ENCODE measurements around the gene CDH5. TPM values are rescaled to one million over a fixed set of nuclear protein-coding genes. Genes with fewer than 3 reads are reported as not detected.

The CDH5 gene
- total and polyA plus RNA-seq, 2 of the 13 experiments (the other 11 are each of a cell fraction or from before 2014, with no cell fraction given) = 0.71 to 1.1 TPM

DNA sequence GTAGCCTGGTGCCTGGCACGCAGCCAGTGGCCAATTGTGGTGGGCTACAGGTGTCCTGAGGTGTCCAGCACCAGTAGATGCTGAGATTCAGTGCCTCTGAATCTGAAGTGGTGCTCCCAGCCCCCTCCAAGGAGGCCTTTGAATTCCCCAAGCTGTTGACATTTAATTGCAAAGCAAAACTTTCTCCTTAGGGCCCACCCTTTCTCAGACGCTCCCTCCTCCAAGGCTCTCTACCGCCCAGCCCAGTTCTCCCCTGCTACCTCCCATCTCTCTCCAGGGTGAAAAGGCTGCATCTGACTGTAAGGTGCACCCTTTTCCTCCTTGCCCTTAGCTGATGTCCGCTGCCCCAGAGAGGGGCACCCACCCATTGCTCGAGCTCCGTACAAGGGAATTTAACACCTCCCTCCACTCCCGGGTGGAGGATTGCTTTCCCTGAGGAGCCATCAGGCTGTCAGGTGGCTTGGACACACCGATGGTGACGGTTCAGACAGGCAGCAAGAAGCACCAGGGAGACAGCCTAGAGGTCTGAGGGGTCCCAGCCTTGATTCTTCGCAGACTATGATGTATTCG lies 62.3 kb downstream of the CDH5 start:
- Histone ChIP-seq H3K36me3 (replicated peaks in 1 of 2; ENCODE audit: control insufficient read depth in 1 of 2, insufficient read depth in 2 of 2, low read length in 2 of 2) (no peaks in the 10 kb centered on the region), H3K79me2 (ENCODE audit: insufficient read depth, low read length) (no peaks in the 10 kb centered on the region), H4K20me1 (ENCODE audit: insufficient read depth, low read length) (no peaks in the 10 kb centered on the region), H3K27me3 (ENCODE audit: control insufficient read depth in 1 of 2, insufficient read depth in 2 of 2, low read length in 2 of 2) (peaks cover 15 to 52% of the 10 kb centered on the region in 2 experiments), H3K9me3 (ENCODE audit: low read length) (no peaks in the 10 kb centered on the region), H3K4me1 (ENCODE audit: insufficient read depth, low read length) (peaks cover 56% of the 10 kb centered on the region), H2AFZ (ENCODE audit: low read length) (no peak overlapping the region), H3K4me3 (replicated peaks in 1 of 3; ENCODE audit: insufficient read depth in 1 of 3, low read depth in 2 of 3, low read length in 3 of 3) (no peak overlapping the region), H3K4me2 (ENCODE audit: low read depth, low read length) (no peak overlapping the region; the same call in 1 of the 2 replicates), H3K9ac (ENCODE audit: insufficient read depth, low read depth, low read length) (no peak overlapping the region), H3K27ac (ENCODE audit: extremely low read length, insufficient read depth, low read length) (no peak overlapping the region)
- ATAC-seq (no peak), FAIRE-seq (no peak), DNase-seq (ENCODE audit: low spot score) (no peak)
- WGBS (ENCODE audit: low lambda C conversion rate) = 28% methylated on average over 11 of the region's 11 CpGs
- intact Hi-C loops (cut with micrococcal nuclease; ENCODE audit: unreplicated experiment) (no loop called here), in situ Hi-C loops (cut with HindIII; ENCODE audit: extremely low pct_ligation_motif_present, low pct_unique_long_range_greater_than_20kb) (no loop called here)
- BruUV-seq (replicated peaks) = no TSS peak
- CTCF ChIA-PET (ENCODE audit: low intra/inter-chr PET ratio, low total read pairs) = no interaction called here
- POLR2A ChIA-PET = no interaction called here
- TF ChIP-seq ZFX (CRISPR knock-in tag; IDR thresholded peaks at IDR 0.05; ENCODE audit: low read depth) = no peak
- TF ChIP-seq, protein P1, sequence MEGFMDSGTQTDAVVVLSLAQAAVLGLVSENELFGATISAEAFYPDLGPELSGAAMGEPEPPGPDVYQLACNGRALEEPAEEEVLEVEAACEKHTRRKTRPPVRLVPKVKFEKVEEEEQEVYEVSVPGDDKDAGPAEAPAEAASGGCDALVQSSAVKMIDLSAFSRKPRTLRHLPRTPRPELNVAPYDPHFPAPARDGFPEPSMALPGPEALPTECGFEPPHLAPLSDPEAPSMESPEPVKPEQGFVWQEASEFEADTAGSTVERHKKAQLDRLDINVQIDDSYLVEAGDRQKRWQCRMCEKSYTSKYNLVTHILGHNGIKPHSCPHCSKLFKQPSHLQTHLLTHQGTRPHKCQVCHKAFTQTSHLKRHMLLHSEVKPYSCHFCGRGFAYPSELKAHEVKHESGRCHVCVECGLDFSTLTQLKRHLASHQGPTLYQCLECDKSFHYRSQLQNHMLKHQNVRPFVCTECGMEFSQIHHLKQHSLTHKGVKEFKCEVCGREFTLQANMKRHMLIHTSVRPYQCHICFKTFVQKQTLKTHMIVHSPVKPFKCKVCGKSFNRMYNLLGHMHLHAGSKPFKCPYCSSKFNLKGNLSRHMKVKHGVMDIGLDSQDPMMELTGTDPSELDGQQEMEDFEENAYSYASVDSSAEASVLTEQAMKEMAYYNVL (CRISPR knock-in tag; IDR thresholded peaks at IDR 0.05; ENCODE audit: borderline replicate concordance) = no peak
- no peak for TF ChIP-seq ZNF337 (CRISPR knock-in tag; IDR thresholded peaks at IDR 0.05; ENCODE audit: borderline replicate concordance, low read depth)
- TF ChIP-seq ZNF143 (CRISPR knock-in tag; IDR thresholded peaks at IDR 0.05) = no peak
- TF ChIP-seq, protein P2, sequence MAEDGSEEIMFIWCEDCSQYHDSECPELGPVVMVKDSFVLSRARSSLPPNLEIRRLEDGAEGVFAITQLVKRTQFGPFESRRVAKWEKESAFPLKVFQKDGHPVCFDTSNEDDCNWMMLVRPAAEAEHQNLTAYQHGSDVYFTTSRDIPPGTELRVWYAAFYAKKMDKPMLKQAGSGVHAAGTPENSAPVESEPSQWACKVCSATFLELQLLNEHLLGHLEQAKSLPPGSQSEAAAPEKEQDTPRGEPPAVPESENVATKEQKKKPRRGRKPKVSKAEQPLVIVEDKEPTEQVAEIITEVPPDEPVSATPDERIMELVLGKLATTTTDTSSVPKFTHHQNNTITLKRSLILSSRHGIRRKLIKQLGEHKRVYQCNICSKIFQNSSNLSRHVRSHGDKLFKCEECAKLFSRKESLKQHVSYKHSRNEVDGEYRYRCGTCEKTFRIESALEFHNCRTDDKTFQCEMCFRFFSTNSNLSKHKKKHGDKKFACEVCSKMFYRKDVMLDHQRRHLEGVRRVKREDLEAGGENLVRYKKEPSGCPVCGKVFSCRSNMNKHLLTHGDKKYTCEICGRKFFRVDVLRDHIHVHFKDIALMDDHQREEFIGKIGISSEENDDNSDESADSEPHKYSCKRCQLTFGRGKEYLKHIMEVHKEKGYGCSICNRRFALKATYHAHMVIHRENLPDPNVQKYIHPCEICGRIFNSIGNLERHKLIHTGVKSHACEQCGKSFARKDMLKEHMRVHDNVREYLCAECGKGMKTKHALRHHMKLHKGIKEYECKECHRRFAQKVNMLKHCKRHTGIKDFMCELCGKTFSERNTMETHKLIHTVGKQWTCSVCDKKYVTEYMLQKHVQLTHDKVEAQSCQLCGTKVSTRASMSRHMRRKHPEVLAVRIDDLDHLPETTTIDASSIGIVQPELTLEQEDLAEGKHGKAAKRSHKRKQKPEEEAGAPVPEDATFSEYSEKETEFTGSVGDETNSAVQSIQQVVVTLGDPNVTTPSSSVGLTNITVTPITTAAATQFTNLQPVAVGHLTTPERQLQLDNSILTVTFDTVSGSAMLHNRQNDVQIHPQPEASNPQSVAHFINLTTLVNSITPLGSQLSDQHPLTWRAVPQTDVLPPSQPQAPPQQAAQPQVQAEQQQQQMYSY (CRISPR knock-in tag; IDR thresholded peaks at IDR 0.05) = no peak
- TF ChIP-seq, protein P3, sequence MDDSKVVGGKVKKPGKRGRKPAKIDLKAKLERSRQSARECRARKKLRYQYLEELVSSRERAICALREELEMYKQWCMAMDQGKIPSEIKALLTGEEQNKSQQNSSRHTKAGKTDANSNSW (CRISPR knock-in tag; IDR thresholded peaks at IDR 0.05; ENCODE audit: borderline replicate concordance) = no peak
- no peak for TF ChIP-seq LCORL (IDR thresholded peaks at IDR 0.05)
- TF ChIP-seq LCORL (CRISPR knock-in tag; IDR thresholded peaks at IDR 0.05) = no peak
- no peak for TF ChIP-seq ZMYM2 (CRISPR knock-in tag; IDR thresholded peaks at IDR 0.05)
- no peak for TF ChIP-seq ZNF564 (CRISPR knock-in tag; IDR thresholded peaks at IDR 0.05)
- no peak for TF ChIP-seq KAT2B (IDR thresholded peaks at IDR 0.05; ENCODE audit: borderline replicate concordance, low read depth, low read length)
- TF ChIP-seq, protein P4, sequence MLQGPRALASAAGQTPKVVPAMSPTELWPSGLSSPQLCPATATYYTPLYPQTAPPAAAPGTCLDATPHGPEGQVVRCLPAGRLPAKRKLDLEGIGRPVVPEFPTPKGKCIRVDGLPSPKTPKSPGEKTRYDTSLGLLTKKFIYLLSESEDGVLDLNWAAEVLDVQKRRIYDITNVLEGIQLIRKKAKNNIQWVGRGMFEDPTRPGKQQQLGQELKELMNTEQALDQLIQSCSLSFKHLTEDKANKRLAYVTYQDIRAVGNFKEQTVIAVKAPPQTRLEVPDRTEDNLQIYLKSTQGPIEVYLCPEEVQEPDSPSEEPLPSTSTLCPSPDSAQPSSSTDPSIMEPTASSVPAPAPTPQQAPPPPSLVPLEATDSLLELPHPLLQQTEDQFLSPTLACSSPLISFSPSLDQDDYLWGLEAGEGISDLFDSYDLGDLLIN (CRISPR knock-in tag; IDR thresholded peaks at IDR 0.05; ENCODE audit: borderline replicate concordance) = no peak
- no peak for TF ChIP-seq CENPT (CRISPR knock-in tag; IDR thresholded peaks at IDR 0.05; ENCODE audit: low read depth)
- TF ChIP-seq, protein P5, sequence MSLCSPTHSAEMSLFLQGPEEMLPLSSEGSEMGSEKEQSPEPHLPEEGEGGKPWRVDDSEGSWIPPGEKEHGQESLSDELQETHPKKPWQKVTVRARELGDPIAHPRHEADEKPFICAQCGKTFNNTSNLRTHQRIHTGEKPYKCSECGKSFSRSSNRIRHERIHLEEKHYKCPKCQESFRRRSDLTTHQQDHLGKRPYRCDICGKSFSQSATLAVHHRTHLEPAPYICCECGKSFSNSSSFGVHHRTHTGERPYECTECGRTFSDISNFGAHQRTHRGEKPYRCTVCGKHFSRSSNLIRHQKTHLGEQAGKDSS (CRISPR knock-in tag; IDR thresholded peaks at IDR 0.05; ENCODE audit: borderline replicate concordance, low read depth) = no peak
- no peak for TF ChIP-seq TRIM24 (CRISPR knock-in tag; IDR thresholded peaks at IDR 0.05)
- TF ChIP-seq, protein P6, sequence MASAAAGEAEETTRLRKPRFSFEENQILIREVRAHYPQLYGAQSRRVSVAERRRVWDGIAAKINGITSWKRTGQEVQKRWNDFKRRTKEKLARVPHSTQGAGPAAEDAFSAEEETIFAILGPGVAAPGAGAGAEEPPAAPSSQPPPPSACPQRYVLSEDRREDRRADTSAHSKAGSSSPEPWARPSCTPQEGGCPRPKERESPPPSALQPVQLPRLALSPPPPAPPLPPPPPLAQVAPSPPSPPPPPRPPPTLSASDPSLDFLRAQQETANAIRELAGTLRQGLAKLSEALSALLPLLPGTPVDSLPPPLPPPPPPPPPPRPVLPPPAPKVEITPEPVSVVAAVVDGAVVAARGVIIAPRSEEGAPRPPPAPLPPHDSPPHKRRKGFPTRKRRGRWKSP (CRISPR knock-in tag; IDR thresholded peaks at IDR 0.05) = no peak

Data from HepG2 (cell line).